ENCODE data around the gene OPN3. TPM values are rescaled to one million over a fixed set of nuclear protein-coding genes. Genes with fewer than 3 reads are reported as not detected.
"Not testable (repeated sequence)": the region's sequence is repeated elsewhere in the genome, so short reads cannot be mapped to it uniquely, and the experiment has no call there.

Gene OPN3
- total RNA-seq, 4 donors from 2014 or later, result 0.26 to 34.9 (median 4.8) TPM

DNA sequence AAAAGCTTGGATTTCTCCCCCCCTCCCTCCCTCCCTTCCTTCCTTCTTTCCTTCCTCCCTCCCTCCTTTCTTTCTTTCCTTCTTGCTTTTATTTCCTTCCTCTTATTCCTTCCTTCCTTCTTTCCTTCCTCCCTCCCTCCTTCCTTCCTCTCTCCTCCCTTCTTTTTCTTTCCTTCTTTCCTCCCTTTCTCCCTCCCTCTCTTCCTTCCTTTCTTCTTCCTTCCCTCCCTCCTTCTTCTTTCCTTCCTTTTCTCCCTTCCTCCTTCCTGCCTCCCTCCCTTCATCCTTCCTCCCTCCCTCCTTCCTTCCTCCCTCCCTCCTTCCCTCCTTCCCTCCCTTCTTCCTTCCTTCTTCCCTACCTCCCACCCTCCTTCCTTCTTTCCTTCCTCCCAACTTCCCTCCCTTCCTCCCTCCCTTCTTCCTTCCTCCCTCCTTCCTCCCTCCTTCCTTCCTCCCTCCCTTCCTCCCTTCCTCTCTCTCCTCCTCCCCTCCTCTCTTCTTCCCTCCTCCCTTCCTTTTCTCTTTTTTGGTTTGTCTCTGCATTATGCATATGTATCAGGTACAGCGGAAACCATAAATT, 34.7 kb upstream of the OPN3 start:
- H3K27me3 ChIP-seq, result no peaks in the 10 kb centered on the region
- H3K4me1 ChIP-seq, result no peaks in the 10 kb centered on the region
- DNase-seq, result no peak
- no peak for TF ChIP-seq POLR2A (IDR thresholded peaks at IDR 0.05)
- TF ChIP-seq, protein P1, sequence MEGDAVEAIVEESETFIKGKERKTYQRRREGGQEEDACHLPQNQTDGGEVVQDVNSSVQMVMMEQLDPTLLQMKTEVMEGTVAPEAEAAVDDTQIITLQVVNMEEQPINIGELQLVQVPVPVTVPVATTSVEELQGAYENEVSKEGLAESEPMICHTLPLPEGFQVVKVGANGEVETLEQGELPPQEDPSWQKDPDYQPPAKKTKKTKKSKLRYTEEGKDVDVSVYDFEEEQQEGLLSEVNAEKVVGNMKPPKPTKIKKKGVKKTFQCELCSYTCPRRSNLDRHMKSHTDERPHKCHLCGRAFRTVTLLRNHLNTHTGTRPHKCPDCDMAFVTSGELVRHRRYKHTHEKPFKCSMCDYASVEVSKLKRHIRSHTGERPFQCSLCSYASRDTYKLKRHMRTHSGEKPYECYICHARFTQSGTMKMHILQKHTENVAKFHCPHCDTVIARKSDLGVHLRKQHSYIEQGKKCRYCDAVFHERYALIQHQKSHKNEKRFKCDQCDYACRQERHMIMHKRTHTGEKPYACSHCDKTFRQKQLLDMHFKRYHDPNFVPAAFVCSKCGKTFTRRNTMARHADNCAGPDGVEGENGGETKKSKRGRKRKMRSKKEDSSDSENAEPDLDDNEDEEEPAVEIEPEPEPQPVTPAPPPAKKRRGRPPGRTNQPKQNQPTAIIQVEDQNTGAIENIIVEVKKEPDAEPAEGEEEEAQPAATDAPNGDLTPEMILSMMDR (IDR thresholded peaks at IDR 0.05), result no peak
- no peak overlapping the region for H3K27ac ChIP-seq
- H3K9me3 ChIP-seq, result no peaks in the 10 kb centered on the region
- no peaks in the 10 kb centered on the region for H3K36me3 ChIP-seq
- H3K4me3 ChIP-seq, result no peak overlapping the region
- intact Hi-C loops (cut with DNase I; ENCODE audit: low total_unique reads), result loop anchor here (2.0 kb wide), 1 partner anchor 30 kb away; no protein-coding TSS in a partner anchor

DNA sequence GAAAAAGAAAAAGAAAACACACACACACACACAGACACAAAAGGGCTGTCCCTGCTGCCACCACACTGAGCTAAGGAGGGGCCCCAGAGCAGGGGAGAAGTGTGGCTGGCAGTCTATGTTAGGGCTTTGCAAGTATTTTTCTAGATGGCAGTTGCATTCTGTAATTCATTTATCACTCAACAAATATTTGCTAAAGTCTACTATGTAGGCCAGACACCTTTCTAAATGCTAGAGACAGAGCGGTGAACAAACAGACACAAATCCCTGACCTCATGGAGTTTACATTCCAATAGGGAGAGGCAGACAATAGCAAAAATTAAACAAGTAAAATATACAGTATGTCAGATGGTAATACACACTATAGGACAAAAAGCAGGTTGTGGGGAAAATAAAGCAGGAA, 32.1 kb upstream of the OPN3 start:
- no peaks in the 10 kb centered on the region for H3K36me3 ChIP-seq
- DNase-seq, result no peak
- TF ChIP-seq, protein P1 (IDR thresholded peaks at IDR 0.05), result no peak
- no peak for TF ChIP-seq POLR2A (IDR thresholded peaks at IDR 0.05)
- no peaks in the 10 kb centered on the region for H3K27me3 ChIP-seq
- H3K4me3 ChIP-seq, result no peak overlapping the region
- no peaks in the 10 kb centered on the region for H3K9me3 ChIP-seq
- intact Hi-C loops (cut with DNase I; ENCODE audit: low total_unique reads), result no loop called here
- H3K27ac ChIP-seq, result no peak overlapping the region
- H3K4me1 ChIP-seq, result no peaks in the 10 kb centered on the region

GRCh38 chr1:241666419-241666818, 26.2 kb upstream of the OPN3 start:
- no peak for DNase-seq
- TF ChIP-seq POLR2A (IDR thresholded peaks at IDR 0.05), result no peak
- TF ChIP-seq, protein P1 (IDR thresholded peaks at IDR 0.05), result no peak
- intact Hi-C loops (cut with DNase I; ENCODE audit: low total_unique reads), result no loop called here
- Histone ChIP-seq H3K27ac (no peak overlapping the region), H3K36me3 (no peaks in the 10 kb centered on the region), H3K4me3 (no peak overlapping the region), H3K9me3 (no peaks in the 10 kb centered on the region), H3K27me3 (no peaks in the 10 kb centered on the region), H3K4me1 (no peaks in the 10 kb centered on the region)

DNA sequence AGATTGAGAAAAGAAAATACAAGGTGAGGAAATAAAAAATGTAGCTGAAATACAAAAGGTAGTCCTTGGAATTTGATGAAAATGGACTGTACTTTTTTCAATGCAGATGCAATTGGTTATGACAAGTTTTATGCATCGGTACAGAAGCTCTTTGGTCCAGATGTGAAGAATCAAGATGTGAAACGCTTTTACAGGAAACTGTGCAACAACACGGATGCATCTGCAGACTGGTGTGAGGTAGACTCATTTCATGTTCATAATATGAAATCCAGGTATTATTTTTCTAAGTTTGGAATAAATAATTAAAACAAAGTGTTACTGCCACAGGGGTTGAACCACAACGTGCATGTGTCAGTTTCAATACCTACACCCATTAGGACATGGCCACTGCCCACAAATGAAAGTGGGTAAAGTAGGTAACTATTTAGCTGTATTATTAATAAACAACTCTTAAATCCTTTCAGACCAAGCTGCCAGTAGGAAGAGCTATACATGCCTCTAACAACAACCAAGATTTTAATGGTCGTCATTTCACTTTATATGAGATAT, 20.3 kb upstream of the OPN3 start:
- H3K27ac ChIP-seq, result no peak overlapping the region
- TF ChIP-seq POLR2A (IDR thresholded peaks at IDR 0.05), result no peak
- TF ChIP-seq, protein P1 (IDR thresholded peaks at IDR 0.05), result no peak
- no peaks in the 10 kb centered on the region for H3K27me3 ChIP-seq
- H3K36me3 ChIP-seq, result no peaks in the 10 kb centered on the region
- H3K9me3 ChIP-seq, result no peaks in the 10 kb centered on the region
- no peak overlapping the region for H3K4me3 ChIP-seq
- intact Hi-C loops (cut with DNase I; ENCODE audit: low total_unique reads), result no loop called here
- DNase-seq, result no peak
- no peaks in the 10 kb centered on the region for H3K4me1 ChIP-seq

GRCh38 chr1:241659016-241659415, 18.8 kb upstream of the OPN3 start:
- H3K36me3 ChIP-seq; H3K9me3 ChIP-seq; H3K27me3 ChIP-seq; DNase-seq; H3K4me3 ChIP-seq; H3K27ac ChIP-seq; H3K4me1 ChIP-seq; intact Hi-C loops (cut with DNase I; ENCODE audit: low total_unique reads): not testable (repeated sequence)

Data from uterus (tissue), 4 donors.